GM21737 (cell line): Measurements from ENCODE around the gene SLC15A4.
A peak's percentile ranks its signal among the peaks of the same experiment; 100 is the strongest.
"Not testable (repeated sequence)": the region's sequence is repeated elsewhere in the genome, so short reads cannot be mapped to it uniquely, and the experiment has no call there.

ENCODE experiments used
- ATAC-seq: cut with Tn5 transposase; IDR thresholded peaks from one replicate; pipeline ENCODE4 v1.9.1; 2021; ENCODE audit warnings: mild to moderate bottlenecking, moderate library complexity; ENCODE audit not compliant: unreplicated experiment

Gene SLC15A4

DNA sequence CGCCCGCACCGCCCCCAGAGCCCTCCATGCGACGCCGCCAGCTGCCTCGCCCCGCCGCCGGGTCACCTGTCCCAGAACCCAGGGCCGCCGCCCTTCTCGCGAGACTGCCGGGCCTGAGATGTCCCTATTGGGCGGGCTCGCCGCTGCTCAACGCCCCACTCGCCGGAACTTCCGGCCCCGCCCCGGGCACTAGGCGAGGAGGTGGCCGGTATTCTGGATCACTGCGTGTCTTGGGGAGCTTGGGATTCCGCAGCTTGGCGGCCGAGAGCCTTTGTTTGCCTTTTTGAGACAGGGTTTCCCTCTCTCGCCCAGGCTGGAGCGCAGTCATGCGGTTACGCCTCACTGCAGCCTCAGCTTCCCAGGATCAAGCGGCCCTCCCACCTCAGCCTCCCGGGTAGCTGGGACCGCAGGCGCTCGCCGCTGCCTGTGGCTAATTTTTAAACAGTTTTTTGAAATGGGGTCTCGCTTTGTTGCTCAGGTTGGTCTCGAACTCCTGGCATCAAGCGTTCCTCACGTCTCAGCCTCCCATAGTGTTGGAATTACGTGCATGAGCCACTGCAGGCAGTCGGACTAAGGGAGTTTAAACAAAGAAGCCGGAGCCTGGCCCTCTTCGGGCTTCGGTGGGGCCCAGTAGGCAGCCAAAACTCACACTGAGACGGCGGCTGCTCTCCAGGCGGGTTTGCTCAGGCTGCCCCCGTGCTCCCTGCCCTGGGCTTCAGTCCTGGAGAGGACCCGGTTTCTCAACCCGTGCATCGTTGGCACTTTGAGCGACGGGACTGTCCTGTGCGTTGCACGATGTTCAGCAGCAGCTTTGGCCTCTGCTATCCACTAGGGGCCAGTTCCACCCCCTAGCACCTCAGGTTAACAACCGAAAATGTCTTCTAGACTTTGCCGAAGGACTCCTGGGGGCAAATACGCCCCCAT lies at the start of gene SLC15A4:
Gene SLC15A4 (minus strand): TSS at position 43 of the 924 bp plus-strand sequence. CDS start 15 bp downstream, at position 28.
- ATAC-seq = peak; percentile 78

DNA sequence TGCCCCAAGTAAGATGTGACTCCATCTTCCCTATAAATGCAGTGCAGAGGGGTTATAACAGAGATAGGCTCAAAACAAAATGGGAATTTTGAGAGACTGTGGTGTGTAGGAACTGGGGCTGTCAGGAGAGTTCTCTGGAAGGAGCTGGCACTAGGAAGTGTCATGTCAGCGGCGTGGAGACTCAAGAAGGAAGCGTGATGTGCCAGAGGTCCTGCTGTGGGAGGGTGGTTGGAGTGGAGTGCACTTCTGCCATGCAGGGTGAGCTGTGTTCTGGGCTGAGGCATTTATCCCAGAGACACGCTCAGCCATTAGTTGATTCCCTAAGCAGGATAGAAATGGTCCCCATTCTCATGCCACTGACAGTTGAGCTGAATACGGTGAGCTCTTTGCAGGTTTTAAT lies 48.5 kb upstream of the SLC15A4 start:
- no peak for ATAC-seq

DNA sequence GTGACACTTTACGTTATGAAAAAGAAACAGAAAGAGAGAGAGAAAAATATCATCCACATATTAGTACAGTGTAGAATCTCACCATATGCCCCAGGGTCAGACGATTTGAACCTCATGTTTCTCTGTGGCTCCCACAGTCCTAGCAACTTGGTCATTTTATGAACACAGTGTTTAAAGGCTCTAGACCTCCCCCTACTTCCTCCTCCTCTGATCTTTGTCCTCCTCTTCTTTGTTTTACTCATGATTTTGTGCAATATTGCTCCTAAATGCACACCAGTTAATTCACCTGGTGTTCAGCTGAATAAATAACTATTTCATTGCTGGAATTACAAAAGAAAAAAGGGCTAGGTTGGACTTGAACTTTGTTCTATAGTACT lies 47.7 kb upstream of the SLC15A4 start:
- ATAC-seq = no peak

DNA sequence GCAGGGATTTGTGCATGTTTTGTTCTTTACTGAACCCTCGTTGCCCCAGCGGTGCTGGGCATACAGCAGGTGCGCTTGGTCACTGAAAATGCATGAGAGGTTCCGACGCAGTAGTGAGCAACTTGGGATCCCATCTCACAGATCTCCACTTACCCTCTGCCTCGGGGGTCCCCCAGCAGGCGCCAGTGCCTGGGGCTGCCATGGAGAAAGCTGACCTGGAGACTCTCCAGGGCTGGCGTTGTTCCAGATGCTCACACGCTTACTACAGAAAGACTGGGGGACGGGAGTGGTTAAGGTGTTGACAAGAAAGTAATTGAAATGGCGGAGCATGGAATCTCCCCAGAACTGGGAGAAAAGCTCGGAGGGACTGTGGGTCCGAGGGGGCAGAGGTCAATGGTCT lies 43.7 kb upstream of the SLC15A4 start:
- no peak for ATAC-seq

DNA sequence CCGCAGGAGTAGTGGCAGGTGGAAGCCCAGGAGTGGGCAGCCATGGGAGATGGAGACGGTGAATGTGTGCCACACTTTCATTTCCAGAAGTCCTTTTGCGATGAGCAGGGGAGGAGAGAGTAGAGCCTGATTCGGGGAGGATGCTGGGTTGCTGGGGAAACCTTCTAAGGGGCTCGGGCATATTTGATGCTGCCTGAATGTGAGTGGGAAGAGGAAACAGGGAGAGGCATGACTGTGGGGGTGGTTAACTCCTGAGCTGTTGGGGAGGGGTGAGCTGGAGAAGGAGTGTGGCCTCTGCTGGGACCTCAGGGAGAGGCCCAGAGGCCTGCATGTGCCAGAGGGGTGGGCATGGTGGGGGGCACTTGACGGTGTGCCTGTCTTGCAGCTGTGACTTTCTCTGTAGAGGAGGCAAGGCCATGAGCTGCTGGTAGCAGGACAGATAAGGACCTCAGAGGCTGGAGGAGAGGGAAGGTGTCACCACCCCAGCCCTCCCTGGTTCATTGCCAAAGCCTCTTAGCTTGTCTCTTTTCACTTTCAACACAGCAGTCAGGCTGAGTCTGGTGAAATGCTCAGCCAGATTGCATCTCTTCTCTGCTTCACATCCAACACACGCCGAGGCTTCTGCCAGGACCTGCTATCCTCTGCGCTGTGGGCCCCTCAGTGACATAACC lies 40.9 kb upstream of the SLC15A4 start:
- no peak for ATAC-seq

DNA sequence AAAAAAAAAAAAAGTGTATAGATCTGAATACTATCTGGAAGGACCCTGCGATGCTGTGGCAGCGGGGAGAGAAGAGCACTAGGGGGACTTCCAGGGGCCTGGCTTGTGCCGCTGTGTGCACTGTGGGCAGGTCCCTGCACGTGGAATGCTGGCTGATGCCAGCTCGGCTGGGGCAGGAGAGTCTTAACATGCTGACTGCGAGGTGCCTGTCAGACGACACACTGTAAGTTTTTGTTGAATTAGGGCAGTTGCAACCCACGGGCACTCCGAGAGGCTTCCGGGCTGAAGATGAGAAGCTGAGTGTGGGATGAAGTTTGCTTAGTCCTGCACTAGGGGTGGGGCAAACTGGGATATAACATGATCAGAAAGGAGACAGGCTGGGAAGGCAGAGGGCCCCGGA lies 40.2 kb upstream of the SLC15A4 start:
- ATAC-seq = no peak

DNA sequence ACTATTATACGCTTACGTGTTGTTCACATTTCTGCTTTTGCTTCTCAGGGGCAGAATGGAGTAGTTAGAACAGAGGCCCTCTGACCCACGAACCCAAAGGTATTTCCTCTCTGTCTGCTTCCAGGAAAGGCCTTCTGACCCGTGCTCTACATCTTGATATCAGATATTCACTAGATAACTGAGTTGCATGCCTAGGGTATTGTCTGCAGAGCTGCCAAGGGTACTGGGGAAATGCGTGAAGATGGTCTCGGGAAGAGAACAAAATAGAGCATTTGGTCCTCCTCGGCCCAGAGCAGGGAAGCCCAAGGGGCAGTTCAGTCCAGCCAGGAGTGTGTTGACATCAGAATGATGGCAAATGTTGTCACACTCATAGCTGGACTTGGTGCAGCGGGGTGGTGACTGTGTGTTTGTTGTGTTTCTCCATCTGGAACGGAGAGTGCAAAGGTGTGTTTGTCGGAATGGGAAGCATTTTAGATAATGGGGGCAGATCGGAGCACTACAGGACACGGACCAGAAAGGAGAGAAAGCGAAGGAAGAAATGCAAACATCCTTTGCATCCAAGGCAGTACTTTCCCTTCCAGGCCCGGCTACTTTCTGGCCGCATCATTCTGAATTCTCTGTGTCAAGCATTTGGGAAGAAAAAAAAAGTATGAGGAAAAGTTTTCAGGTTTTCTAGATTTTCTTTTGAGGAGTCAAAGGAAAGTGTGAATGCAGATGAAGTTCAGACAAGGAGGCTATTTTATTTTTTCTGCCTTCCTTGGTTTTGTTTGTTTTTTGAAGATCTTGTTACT lies 37.7 kb upstream of the SLC15A4 start:
- no peak for ATAC-seq

DNA sequence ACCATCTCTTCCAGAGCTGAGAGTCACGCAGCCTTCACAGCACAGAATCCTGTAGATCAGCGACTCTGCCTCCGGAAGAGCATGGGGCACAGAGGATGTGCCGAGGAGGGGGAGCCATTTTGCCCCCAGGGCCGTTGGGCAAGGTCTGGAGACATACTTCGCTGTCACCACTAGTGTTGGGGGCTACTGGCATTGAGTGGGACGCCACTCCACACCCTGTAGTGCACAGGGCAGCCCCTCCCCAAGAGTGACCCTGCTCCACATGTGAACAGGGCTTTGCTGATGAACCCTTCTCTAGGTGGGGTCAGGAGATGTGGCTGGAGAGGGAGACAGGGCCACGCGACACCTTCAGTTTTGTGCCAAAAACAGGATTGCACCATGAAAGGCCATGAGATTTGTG lies 35.6 kb upstream of the SLC15A4 start:
- ATAC-seq = no peak

DNA sequence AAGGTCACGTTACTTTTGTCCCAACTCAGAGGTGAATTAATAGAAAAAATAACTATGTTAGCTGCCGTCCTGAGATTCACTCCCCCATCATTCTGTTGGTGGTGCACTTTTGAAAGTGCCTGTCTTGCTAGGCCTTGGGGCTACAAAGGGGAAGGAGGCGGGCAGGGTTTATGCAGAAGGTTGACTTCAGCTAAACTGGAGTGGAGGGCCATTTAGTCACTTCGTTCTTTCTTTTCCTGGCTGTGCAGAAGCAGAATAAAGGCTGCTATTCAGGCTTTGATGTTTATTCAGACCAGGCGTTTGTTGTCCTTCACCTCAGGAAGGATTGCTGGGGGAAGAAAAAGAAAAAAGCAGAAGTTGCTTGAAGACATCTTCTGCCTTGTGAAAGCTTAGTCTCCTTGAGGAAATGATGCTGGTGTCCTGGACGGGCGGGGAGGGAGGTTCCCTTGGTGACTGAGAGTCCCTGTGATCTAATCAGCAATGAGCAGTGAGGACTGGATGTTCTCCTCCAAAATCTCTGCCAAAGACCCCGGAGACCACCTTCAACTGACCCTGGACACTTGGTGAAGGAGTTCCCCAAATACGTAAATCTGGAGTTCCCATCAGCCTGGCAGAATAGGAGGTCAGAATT lies 33.5 kb upstream of the SLC15A4 start:
- no peak for ATAC-seq

DNA sequence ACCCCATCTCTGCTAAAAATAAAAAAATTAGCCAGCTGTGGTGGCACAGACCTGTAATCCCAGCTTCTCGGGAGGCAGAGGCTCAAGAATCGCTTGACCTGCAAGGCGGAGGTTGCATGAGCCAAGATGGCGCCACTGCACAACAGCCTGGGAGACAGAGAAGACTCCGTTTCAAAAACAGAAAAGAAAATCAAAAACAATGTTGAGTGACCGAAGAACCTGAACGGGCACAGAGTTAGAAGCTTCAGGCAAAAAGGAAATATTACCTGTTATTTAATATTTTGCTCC lies 33.0 kb upstream of the SLC15A4 start:
- no peak for ATAC-seq

DNA sequence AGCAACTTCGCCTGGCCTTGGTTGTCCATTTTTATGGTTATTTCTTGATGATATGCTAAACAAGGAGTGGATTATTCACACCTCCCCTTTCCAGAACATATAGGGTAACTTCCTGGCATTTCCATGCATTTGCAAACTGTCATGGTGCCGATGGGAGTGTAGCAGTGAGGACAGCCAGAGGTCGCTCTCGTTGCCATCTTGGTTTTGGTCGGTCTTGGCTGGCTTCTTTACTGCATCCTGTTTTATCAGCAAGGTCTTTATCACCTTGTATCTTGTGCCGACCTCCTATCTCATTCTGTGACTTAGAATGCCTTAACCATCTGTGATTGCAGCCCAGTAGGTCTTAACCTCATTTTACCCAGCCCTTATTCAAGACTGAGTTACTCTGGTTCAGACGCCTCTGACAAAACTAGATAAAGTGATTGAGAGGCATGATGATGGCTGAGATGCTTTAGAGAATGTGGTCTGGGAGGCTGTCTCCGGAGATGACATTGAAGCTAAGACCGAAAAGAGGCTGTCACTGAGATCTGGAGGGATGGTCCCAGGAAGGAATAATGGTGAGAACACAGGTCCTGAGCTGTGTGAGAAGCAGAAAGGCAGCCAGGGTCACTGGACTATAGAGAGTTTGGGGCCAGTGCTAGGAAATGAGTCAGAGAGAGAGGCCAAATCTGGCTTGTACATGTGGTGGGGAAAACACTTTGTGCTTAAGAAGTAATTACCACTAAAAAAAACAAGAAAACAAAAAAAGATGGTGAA lies 32.5 kb upstream of the SLC15A4 start:
- no peak for ATAC-seq

DNA sequence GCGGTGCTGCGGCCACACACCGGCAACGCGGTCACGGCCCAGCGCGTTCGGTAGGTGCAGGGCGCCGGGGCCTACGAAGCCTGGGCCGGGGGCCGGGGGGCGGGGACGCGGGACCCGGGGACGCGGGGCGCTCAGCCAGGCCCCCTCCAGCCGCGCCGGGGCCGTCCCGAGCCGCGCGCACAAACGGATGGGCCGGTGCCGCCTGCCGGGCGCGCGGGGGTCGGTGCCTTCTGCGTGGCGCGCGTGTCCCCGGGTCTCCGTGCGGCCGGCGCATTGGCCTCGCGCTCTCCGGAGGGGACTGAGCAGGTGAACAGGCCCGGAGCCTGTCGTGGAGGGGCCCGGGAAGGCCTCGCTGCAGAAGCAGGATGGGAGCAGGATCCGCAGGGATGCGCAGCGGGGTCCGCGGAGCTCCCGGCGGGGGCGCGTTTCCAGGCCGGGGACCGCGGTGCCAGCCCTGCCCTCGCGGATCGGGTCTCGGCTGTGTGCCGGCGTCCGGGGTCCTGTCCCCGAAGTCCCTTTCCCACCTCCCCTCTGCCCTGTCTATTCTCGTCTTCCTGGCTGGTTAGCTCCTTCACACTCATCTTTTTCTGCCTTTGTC lies 29.9 kb upstream of the SLC15A4 start:
- peak; percentile 50 for ATAC-seq

DNA sequence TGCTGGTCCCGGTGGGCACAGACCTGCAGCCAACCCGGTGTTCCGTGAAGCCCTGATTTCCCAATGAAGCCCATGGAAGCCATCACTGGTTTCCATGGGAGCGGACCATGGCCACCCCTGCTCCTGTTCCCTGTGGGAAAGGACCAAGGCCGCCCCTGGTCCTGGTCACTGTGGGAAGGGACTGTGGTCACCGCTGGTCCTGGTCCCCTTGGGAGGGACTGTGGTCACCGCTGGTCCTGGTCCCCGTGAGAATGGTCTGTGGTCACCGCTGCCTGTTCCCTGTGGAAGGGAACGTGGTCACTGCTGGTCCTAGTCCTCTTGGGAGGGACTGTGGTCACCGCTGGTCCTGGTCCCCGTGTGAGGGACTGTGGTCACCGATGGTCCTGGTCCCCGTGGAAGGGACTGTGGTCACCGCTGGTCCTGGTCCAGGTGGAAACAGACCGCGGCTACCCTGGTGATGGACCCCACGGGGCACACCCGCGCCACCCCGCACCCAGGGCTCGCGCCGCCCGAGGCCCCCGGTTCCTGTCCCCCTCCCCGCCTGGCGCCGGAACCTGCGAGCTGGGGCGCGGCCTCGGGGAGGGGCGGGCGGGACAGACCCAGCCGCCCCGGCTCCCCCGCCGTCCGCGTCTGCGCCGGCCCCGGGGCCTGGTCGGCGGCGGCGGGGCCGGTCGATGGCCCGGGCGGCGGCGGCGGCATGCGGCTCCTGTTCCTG lies 29.3 kb upstream of the SLC15A4 start, which contains the start of gene GLT1D1:
Gene GLT1D1 (plus strand): TSS at position 594 of the 715 bp plus-strand sequence. CDS start 104 bp downstream, at position 698.
- peak; percentile 6 for ATAC-seq

DNA sequence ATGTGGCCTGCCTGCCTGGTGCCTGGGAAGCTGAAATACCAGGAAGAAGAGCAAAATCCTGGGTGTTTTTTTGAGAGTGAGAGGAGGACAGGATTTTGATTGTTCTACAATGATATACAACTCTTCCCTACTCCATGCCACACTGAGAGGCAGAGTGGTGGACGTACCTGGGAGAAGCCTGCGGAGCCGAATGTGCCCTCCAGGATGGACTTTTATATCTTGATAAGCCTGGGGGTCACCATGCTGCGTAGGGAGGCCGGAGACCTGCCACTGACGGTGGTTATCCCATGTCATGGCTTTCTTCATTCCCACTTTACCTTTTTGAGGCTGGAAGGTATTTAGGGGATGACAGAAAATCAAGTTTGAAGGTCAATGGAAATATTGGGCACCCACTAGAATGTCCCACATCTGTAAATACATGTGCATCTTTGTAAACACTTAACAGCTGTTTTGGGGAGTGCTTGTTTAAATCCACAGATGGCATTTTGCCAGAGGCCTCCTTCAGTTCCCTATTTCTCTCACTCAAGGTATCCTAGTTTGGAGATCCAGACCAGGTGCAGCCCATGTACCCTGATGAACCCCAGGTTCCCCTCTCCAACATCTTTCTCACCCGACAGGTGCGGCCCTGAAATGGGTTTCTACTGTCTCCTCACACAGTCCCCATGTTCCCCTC lies 28.4 kb upstream of the SLC15A4 start:
- ATAC-seq = no peak

DNA sequence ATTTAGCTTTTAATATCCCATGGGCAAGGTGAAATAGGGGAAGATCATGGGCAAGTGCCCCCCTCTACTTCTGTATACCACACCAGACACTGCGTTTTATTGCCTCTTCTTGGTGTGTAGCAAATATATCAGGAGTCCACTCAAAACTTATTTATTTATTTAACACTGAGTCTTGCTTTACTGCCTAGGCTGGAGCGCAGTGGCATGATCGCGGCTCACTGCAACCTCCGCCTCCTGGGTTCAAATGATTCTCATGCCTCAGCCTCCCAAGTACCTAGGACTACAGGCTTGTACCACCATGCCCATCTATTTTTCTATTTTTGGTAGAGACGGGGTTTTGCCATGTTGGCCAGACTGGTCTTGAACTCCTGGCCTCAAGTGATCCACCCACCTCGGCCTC lies 27.7 kb upstream of the SLC15A4 start:
- ATAC-seq = not testable (repeated sequence)

DNA sequence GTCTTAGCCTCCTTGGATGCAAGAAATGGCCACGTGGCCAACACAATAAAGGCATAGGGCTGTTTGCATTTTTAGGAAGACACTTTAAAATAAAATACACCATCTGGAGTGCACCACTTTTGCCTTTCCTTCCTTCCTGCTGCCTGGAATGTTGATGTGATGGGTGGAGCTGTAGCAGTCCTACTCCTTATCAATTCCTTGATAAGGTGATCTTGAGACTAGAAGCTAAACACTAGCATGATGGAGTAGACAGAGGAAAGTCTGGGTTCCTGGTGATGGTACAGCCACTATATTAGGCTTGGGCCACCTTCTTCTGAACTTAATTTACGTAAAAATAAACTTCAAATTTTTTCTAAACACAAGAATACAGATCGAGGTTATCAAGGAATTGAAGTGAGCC lies 26.6 kb upstream of the SLC15A4 start:
- ATAC-seq = no peak

DNA sequence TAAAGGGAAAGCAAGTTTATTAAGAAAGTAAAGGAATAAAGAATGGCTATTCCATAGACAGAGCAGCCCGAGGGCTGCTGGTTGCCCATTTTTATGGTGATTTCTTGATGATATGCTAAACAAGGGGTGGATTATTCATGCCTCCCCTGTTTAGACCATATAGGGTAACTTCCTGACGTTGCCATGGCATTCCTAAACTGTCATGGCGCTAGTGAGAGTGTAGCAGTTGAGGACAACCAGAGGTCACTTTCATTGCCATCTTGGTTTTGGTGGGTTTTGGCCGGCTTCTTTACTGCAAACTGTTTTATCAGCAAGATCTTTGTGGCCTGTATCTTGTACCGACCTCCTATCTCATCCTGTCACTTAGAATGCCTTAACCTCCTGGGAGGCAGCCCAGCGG lies 26.0 kb upstream of the SLC15A4 start:
- not testable (repeated sequence) for ATAC-seq

DNA sequence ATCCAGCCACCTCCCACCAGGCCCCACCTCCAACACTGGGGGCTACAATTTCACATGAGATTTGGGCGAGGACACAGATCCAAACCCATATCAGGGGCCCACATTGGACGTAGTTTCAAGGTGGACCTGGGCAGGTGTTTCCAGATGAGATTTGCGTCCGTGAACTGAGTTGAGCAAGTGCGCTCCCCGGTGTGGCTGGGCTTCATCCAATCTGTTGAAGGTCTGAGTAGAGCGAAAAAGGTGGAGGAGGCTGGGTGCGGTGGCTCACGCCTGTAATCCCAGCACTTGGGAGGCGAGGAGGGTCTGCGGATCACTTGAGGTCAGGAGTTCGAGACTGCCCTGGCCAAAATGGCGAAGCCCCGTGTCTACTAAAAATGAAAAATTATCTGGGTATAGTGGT lies 24.6 kb upstream of the SLC15A4 start:
- no peak for ATAC-seq

DNA sequence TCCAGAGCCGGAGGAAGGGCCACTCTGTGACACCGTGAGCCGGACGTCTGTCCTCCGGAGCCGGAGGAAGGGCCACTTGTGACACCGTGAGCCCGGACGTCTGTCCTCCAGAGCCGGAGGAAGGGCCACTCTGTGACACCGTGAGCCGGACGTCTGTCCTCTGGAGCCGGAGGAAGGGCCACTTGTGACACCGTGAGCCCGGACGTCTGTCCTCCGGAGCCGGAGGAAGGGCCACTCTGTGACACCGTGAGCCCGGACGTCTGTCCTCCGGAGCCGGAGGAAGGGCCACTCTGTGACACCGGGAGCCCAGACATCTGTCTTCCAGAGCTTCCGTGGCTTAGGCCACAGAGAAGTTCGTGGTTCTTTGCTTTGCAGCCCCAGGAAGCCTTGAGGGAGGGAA lies 22.9 kb upstream of the SLC15A4 start:
- ATAC-seq = not testable (repeated sequence)
